PC-9 (cell line): ENCODE data around the gene CYP1A2. TPM values are rescaled to one million over a fixed set of nuclear protein-coding genes. Genes with fewer than 3 reads are reported as not detected.
"Not testable (repeated sequence)": the region's sequence is repeated elsewhere in the genome, so short reads cannot be mapped to it uniquely, and the experiment has no call there.

ENCODE experiments used
- BruUV-seq: library from RNA; stranded (reverse); fragments of 400-500 nt; replicated peaks from 2 replicates; lab custom pipeline; 2021; lab: Mats Ljungman, UMichigan
- CTCF ChIA-PET: fragments of 300-600 bp; sonication (Branson Sonifier 250); formaldehyde crosslinking; loops from one replicate; lab custom pipeline; 2022; ENCODE audit warnings: antibody characterized with exemption; lab: Charles Lee
- POLR2A ChIA-PET: fragments of 300-600 bp; sonication (Branson Sonifier 250); formaldehyde crosslinking; loops from one replicate; lab custom pipeline; 2022; ENCODE audit warnings: antibody characterized with exemption; ENCODE audit not compliant: unreplicated experiment; lab: Charles Lee
- DNase-seq, 2 experiments: peaks; one replicate each; pipeline versions ENCODE4 v3.0.0 to v3.0.0-alpha.2; 2015 to 2022; ENCODE audit warnings: mixed read lengths in 1 of 2
- H2AFZ ChIP-seq: fragments of 200-600 bp; sonication (generic); 2 replicates; pipeline ENCODE4 v1.8.1; 2017; ENCODE audit warnings: antibody characterized with exemption
- H3F3A ChIP-seq: fragments of 200-600 bp; sonication (generic); 2 replicates; pipeline ENCODE4 v1.8.1; 2017; ENCODE audit warnings: antibody characterized with exemption, mild to moderate bottlenecking, low read depth; ENCODE audit not compliant: insufficient read depth
- H3K27ac ChIP-seq: fragments of 200-600 bp; sonication (generic); 2 replicates; pipeline ENCODE4 v1.6.1; 2016; ENCODE audit warnings: mixed run types
- H3K27me3 ChIP-seq: fragments of 200-600 bp; sonication (generic); 2 replicates; pipeline ENCODE4 v1.6.1; 2016; ENCODE audit warnings: low read depth, mixed run types; ENCODE audit not compliant: insufficient read depth
- H3K36me3 ChIP-seq: fragments of 200-600 bp; sonication (generic); 2 replicates; pipeline ENCODE4 v1.6.1; 2016; ENCODE audit warnings: low read depth, mixed run types
- H3K4me1 ChIP-seq: fragments of 200-600 bp; sonication (generic); replicated peaks from 2 replicates; pipeline ENCODE4 v1.6.1; 2016; ENCODE audit warnings: mixed run types; ENCODE audit not compliant: insufficient read depth
- H3K4me2 ChIP-seq: fragments of 200-600 bp; sonication (generic); 2 replicates; pipeline ENCODE4 v1.6.1; 2017; ENCODE audit warnings: mixed run types
- H3K4me3 ChIP-seq: fragments of 200-600 bp; sonication (generic); 2 replicates; pipeline ENCODE4 v1.6.1; 2016; ENCODE audit warnings: mixed run types
- H3K79me2 ChIP-seq: fragments of 200-600 bp; sonication (generic); 2 replicates; pipeline ENCODE4 v1.6.1; 2017; ENCODE audit warnings: low read depth, mixed run types
- H3K9me2 ChIP-seq: fragments of 200-600 bp; sonication (generic); 2 replicates; pipeline ENCODE4 v1.8.1; 2017; ENCODE audit warnings: mild to moderate bottlenecking; ENCODE audit not compliant: insufficient read depth
- H3K9me3 ChIP-seq: fragments of 200-600 bp; sonication (generic); 2 replicates; pipeline ENCODE4 v1.8.1; 2016; ENCODE audit warnings: low read depth; ENCODE audit not compliant: insufficient read depth
- H4K20me1 ChIP-seq: fragments of 200-600 bp; sonication (generic); 2 replicates; pipeline ENCODE4 v1.8.1; 2017; ENCODE audit not compliant: insufficient read depth
- EZH2 ChIP-seq: fragments of 200-600 bp; sonication (generic); IDR thresholded peaks from 2 replicates; pipeline ENCODE4 v1.8.0; 2017; ENCODE audit warnings: antibody characterized with exemption, low read depth
- intact Hi-C: fragments of 100-400 bp; cut with micrococcal nuclease; formaldehyde crosslinking; loops from one replicate; pipeline ENCODE4 v1.10.0; 2022; ENCODE audit not compliant: unreplicated experiment
- total RNA-seq: library from RNA; stranded (reverse); gene quantifications from 2 replicates; pipeline ENCODE4 v1.2.3, GENCODE V29; 2021
- TF ChIP-seq, protein P1 (sequence below): fragments of 200-600 bp; sonication (generic); conservative IDR thresholded peaks from 2 replicates; pipeline ENCODE4 v1.6.1; 2017; ENCODE audit warnings: mixed run types, antibody characterized with exemption, mild to moderate bottlenecking, moderate library complexity

The CYP1A2 gene
- total RNA-seq, 1 experiment from 2014 or later = not detected

DNA sequence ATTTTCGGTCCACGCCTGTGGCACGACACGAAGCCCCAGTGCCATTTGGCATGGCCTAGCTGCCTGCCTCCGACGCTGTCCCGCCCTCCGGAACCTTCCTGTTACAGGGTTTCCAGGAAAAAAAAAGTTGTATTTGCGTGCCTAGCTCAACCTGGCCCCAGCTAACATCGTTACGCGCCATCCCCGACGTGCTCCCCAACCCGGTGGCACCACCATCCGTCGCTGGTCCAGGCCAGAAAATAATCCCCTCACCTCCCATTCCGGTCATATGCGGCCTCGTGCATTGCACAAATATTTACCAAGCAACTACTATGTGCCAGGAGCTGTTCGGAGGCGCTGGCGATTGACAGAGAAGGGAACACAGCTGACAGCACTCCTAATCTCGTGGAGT lies 21.9 kb upstream of the CYP1A2 start:
- no peak for DNase-seq
- TF ChIP-seq, protein P1, sequence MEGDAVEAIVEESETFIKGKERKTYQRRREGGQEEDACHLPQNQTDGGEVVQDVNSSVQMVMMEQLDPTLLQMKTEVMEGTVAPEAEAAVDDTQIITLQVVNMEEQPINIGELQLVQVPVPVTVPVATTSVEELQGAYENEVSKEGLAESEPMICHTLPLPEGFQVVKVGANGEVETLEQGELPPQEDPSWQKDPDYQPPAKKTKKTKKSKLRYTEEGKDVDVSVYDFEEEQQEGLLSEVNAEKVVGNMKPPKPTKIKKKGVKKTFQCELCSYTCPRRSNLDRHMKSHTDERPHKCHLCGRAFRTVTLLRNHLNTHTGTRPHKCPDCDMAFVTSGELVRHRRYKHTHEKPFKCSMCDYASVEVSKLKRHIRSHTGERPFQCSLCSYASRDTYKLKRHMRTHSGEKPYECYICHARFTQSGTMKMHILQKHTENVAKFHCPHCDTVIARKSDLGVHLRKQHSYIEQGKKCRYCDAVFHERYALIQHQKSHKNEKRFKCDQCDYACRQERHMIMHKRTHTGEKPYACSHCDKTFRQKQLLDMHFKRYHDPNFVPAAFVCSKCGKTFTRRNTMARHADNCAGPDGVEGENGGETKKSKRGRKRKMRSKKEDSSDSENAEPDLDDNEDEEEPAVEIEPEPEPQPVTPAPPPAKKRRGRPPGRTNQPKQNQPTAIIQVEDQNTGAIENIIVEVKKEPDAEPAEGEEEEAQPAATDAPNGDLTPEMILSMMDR = no peak
- no peak for TF ChIP-seq EZH2
- ChIA-PET CTCF (interaction anchor here (0.6 kb wide), 1 partner anchor 42 kb away, joined by 4 read pairs; no protein-coding TSS in a partner anchor), POLR2A (no interaction called here)
- no peak overlapping the region for H3K27ac ChIP-seq
- no peaks in the 10 kb centered on the region for H3K9me2 ChIP-seq
- H3K4me1 ChIP-seq = no peaks in the 10 kb centered on the region
- no peaks in the 10 kb centered on the region for H3K79me2 ChIP-seq
- BruUV-seq = no TSS peak
- H3K36me3 ChIP-seq = no peaks in the 10 kb centered on the region
- H2AFZ ChIP-seq = no peak overlapping the region
- intact Hi-C loops = no loop called here
- H3K4me3 ChIP-seq = peak overlapping the region; percentile 76; the same call in 1 of the 2 replicates
- H4K20me1 ChIP-seq = no peaks in the 10 kb centered on the region
- H3F3A ChIP-seq = peaks cover 4% of the 10 kb centered on the region; the same call in 1 of the 2 replicates
- no peaks in the 10 kb centered on the region for H3K9me3 ChIP-seq
- no peaks in the 10 kb centered on the region for H3K27me3 ChIP-seq
- peak overlapping the region; percentile 88 for H3K4me2 ChIP-seq

DNA sequence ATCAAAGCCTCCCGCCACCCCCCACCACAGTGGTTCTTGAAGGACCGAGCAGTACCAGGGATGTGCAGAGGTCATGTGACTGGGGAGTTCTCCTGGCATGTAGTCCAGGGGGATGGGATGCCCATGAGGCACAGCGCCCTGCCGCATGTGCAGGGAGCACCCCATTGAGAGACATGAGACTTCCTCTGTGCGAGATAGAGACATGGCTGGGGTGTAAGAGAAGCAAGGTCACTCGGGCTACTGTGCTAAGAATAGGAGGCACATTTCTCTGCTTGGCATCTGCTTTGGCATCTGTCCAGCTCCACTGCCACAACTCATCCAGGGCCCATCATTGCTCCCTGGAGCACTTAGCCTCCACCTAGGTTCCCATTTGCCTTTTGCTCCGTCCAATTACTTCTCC lies 20.9 kb upstream of the CYP1A2 start:
- H3K79me2 ChIP-seq = no peaks in the 10 kb centered on the region
- no peaks in the 10 kb centered on the region for H4K20me1 ChIP-seq
- H3K9me2 ChIP-seq = no peaks in the 10 kb centered on the region
- H3F3A ChIP-seq = peaks cover 4% of the 10 kb centered on the region; the same call in 1 of the 2 replicates
- no TSS peak for BruUV-seq
- CTCF ChIA-PET = no interaction called here
- H3K4me2 ChIP-seq = no peak overlapping the region
- no peak for DNase-seq
- POLR2A ChIA-PET = no interaction called here
- intact Hi-C loops = no loop called here
- no peak for TF ChIP-seq EZH2
- TF ChIP-seq, protein P1 = no peak
- H3K27ac ChIP-seq = no peak overlapping the region
- H3K4me1 ChIP-seq = no peaks in the 10 kb centered on the region
- H3K36me3 ChIP-seq = no peaks in the 10 kb centered on the region
- H3K27me3 ChIP-seq = no peaks in the 10 kb centered on the region
- H2AFZ ChIP-seq = no peak overlapping the region
- no peak overlapping the region for H3K4me3 ChIP-seq
- H3K9me3 ChIP-seq = no peaks in the 10 kb centered on the region

DNA sequence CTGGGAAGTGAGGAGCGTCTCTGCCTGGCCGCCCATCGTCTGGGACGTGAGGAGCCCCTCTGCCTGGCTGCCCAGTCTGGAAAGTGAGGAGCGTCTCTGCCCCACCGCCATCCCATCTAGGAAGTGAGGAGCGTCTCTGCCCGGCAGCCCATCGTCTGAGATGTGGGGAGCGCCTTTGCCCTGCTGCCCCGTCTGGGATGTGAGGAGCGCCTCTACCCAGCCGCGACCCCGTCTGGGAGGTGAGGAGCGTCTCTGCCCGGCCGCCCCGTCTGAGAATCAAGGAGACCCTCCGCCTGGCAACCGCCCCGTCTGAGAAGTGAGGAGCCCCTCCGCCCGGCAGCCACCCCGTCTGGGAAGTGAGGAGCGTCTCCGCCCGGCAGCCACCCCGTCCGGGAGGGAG lies 19.9 kb upstream of the CYP1A2 start:
- H3K36me3 ChIP-seq, BruUV-seq, H2AFZ ChIP-seq, H3K9me2 ChIP-seq, H3K9me3 ChIP-seq, H3K27me3 ChIP-seq, H4K20me1 ChIP-seq, H3K4me2 ChIP-seq, POLR2A ChIA-PET, H3K27ac ChIP-seq, H3K79me2 ChIP-seq, CTCF ChIA-PET, intact Hi-C loops, DNase-seq, H3K4me1 ChIP-seq, H3F3A ChIP-seq, H3K4me3 ChIP-seq: not testable (repeated sequence)

DNA sequence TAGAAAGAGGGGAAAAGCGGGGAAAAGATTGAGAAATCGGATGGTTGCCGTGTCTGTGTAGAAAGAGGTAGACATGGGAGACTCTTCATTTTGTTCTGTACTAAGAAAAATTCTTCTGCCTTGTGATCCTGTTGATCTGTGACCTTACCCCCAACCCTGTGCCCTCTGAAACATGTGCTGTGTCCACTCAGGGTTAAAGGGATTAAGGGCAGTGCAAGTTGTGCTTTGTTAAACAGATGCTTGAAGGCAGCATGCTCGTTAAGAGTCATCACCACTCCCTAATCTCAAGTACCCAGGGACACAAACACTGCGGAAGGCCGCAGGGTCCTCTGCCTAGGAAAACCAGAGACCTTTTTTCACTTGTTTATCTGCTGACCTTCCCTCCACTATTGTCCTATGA lies 19.3 kb upstream of the CYP1A2 start:
- POLR2A ChIA-PET = interaction anchor here (0.6 kb wide), 1 partner anchor 227 kb away, joined by 4 read pairs; the partner anchor contains the start of gene RPP25
- not testable (repeated sequence) for DNase-seq

More for the DNA sequence above, 19.3 kb upstream of the CYP1A2 start:
- H3K4me2 ChIP-seq, H3K4me3 ChIP-seq, H3K9me2 ChIP-seq, H3K4me1 ChIP-seq, H3F3A ChIP-seq, H3K27me3 ChIP-seq, H4K20me1 ChIP-seq, H3K27ac ChIP-seq, H3K79me2 ChIP-seq, CTCF ChIA-PET, H3K9me3 ChIP-seq, intact Hi-C loops, H2AFZ ChIP-seq, H3K36me3 ChIP-seq, BruUV-seq: not testable (repeated sequence)
